Osteoblast (primary cell): ENCODE results near the gene CHD6. TPM values are rescaled to one million over a fixed set of nuclear protein-coding genes. Genes with fewer than 3 reads are reported as not detected.

Experiments used
- DNase-seq: peaks from one replicate; pipeline ENCODE4 v3.0.0; 2011; ENCODE audit warnings: low spot score, mixed read lengths; ENCODE audit not compliant: insufficient read length; ENCODE audit errors: missing footprints
- H2AFZ ChIP-seq: 2 replicates; pipeline ENCODE4 v1.6.0; 2011; ENCODE audit warnings: mild to moderate bottlenecking, low read length
- H3K27ac ChIP-seq: 2 replicates; pipeline ENCODE4 v1.5.1; 2011; ENCODE audit warnings: mild to moderate bottlenecking, low read depth, low read length, moderate library complexity
- H3K27me3 ChIP-seq: 2 replicates; pipeline ENCODE4 v1.6.0; 2012; ENCODE audit warnings: mild to moderate bottlenecking, control low read depth, inconsistent platforms, low read length, moderate library complexity; ENCODE audit not compliant: insufficient read depth
- H3K36me3 ChIP-seq: 2 replicates; pipeline ENCODE4 v1.5.1; 2011; ENCODE audit warnings: mild to moderate bottlenecking, low read length, control low read depth, moderate library complexity; ENCODE audit not compliant: insufficient read depth
- H3K4me1 ChIP-seq: 2 replicates; pipeline ENCODE4 v1.5.1; 2011; ENCODE audit warnings: mild to moderate bottlenecking, low read length, control low read depth, moderate library complexity; ENCODE audit not compliant: insufficient read depth
- H3K4me2 ChIP-seq: 2 replicates; pipeline ENCODE4 v1.6.0; 2011; ENCODE audit warnings: mild to moderate bottlenecking, low read length; ENCODE audit not compliant: insufficient read depth
- H3K4me3 ChIP-seq: fragments of 200-600 bp; sonication (generic); 3 replicates; pipeline ENCODE4 v1.5.1; 2012; ENCODE audit warnings: mild to moderate bottlenecking, low read length, inconsistent platforms; ENCODE audit not compliant: insufficient read depth
- H3K79me2 ChIP-seq: 2 replicates; pipeline ENCODE4 v1.6.0; 2012; ENCODE audit warnings: mild to moderate bottlenecking, low read length, control low read depth, inconsistent platforms; ENCODE audit not compliant: insufficient read depth
- H3K9me3 ChIP-seq: 2 replicates; pipeline ENCODE4 v1.5.1; 2011; ENCODE audit warnings: low read depth, low read length, control low read depth
- H4K20me1 ChIP-seq: 2 replicates; pipeline ENCODE4 v1.6.0; 2012; ENCODE audit warnings: mild to moderate bottlenecking, low read length, control low read depth; ENCODE audit not compliant: insufficient read depth
- total RNA-seq: library from RNA; depleted of rRNA; stranded (reverse); fragments of >200 nt; gene quantifications from 2 replicates; pipeline ENCODE4 v1.2.3, GENCODE V29; 2012
- TF ChIP-seq, protein P1 (sequence below): IDR thresholded peaks from 2 replicates; pipeline ENCODE4 v1.5.1; 2011; ENCODE audit warnings: mild to moderate bottlenecking, low read depth, low read length, moderate library complexity; ENCODE audit errors: extremely low read depth

Gene CHD6
- total RNA-seq, 1 donor: 32.2 TPM

DNA sequence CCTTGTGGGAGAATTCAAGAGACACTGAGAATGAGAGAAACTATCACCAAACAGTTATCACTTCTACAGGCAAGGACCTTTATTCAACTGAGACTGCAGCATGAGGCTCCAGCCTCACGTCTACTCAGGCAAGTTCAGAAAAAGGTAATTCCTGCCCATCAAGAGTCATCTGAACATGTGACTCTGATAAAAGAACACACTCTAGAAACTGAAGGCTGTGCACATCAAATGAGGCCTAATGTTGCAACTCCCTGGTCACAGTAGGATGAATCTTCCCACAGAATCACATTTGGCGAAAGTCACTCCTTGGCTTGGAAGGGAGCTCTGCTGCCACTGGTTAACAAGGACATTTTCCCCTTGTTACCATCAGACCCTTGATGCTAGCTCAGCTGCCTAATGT, 180.3 kb downstream of the CHD6 start:
- H3K4me1 ChIP-seq: no peaks in the 10 kb centered on the region
- no peak overlapping the region for H3K4me2 ChIP-seq
- H3K79me2 ChIP-seq: no peaks in the 10 kb centered on the region
- no peak for DNase-seq
- H3K36me3 ChIP-seq: peaks cover 26% of the 10 kb centered on the region
- H3K27me3 ChIP-seq: no peaks in the 10 kb centered on the region
- H3K27ac ChIP-seq: no peak overlapping the region
- H4K20me1 ChIP-seq: no peaks in the 10 kb centered on the region
- H2AFZ ChIP-seq: no peak overlapping the region
- TF ChIP-seq, protein P1, sequence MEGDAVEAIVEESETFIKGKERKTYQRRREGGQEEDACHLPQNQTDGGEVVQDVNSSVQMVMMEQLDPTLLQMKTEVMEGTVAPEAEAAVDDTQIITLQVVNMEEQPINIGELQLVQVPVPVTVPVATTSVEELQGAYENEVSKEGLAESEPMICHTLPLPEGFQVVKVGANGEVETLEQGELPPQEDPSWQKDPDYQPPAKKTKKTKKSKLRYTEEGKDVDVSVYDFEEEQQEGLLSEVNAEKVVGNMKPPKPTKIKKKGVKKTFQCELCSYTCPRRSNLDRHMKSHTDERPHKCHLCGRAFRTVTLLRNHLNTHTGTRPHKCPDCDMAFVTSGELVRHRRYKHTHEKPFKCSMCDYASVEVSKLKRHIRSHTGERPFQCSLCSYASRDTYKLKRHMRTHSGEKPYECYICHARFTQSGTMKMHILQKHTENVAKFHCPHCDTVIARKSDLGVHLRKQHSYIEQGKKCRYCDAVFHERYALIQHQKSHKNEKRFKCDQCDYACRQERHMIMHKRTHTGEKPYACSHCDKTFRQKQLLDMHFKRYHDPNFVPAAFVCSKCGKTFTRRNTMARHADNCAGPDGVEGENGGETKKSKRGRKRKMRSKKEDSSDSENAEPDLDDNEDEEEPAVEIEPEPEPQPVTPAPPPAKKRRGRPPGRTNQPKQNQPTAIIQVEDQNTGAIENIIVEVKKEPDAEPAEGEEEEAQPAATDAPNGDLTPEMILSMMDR: no peak
- H3K4me3 ChIP-seq: no peak overlapping the region
- no peaks in the 10 kb centered on the region for H3K9me3 ChIP-seq

DNA sequence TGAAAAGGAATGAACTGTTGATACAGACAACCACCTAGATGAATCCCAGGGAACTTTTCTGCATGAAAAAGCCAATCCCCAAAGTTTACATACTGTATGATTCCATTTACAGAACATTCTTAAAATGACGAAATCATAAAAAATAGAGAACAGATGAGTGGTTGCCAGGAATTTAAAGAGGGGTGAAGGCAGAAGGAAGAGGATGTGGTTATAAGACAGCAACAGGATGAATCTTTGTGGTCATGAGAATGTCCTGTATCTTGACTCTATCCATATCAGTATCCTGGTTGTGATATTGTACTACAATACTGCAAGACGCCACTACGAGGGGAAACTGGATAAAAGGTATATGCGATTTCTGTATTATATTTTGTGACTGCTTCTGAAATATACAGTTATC, 181.5 kb downstream of the CHD6 start:
- no peaks in the 10 kb centered on the region for H3K27me3 ChIP-seq
- no peak for DNase-seq
- no peaks in the 10 kb centered on the region for H4K20me1 ChIP-seq
- H3K4me2 ChIP-seq: no peak overlapping the region
- no peaks in the 10 kb centered on the region for H3K9me3 ChIP-seq
- no peaks in the 10 kb centered on the region for H3K4me1 ChIP-seq
- no peak overlapping the region for H3K4me3 ChIP-seq
- TF ChIP-seq, protein P1: no peak
- H3K79me2 ChIP-seq: no peaks in the 10 kb centered on the region
- peaks cover 23% of the 10 kb centered on the region for H3K36me3 ChIP-seq
- no peak overlapping the region for H2AFZ ChIP-seq
- no peak overlapping the region for H3K27ac ChIP-seq

DNA sequence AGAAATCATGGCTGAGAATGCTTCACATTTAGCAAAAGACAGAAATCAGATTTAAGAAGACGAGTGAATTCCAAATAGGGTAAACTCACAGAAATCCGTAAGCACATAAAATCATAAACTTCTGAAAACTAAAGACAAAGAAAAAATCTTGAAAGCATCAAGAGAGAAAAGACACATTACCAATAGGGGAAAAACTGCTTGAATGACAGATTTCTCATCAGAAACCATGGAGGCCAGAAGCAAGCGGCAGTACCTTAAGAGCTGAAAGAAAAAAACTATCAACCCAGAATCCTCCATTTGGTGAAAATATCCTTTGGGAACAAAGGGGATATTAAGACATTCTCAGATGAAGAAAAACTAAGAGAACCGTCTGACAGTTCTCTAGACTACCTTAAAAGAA, 185.0 kb downstream of the CHD6 start:
- no peaks in the 10 kb centered on the region for H4K20me1 ChIP-seq
- no peaks in the 10 kb centered on the region for H3K36me3 ChIP-seq
- TF ChIP-seq, protein P1: no peak

DNA sequence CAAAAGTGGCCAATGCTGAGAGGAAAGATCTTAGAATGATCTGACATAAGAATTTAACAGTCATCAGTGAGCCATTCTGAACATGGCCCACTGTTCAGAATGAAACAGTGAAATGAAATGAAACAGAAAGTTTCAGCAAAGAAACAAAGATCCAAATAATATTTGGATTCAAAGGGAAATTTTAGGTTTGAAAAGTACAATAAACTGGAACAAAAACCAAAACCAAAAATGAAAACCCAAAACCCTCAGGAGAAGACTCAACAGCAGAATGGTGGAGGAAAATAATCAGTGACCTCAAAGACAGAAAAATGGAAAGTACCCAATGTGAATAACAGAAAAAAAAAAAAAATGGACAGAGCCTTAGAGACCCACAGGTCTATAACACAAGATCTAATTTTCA, 185.4 kb downstream of the CHD6 start:
- no peak overlapping the region for H2AFZ ChIP-seq
- no peaks in the 10 kb centered on the region for H4K20me1 ChIP-seq
- peaks cover 2% of the 10 kb centered on the region for H3K36me3 ChIP-seq
- H3K79me2 ChIP-seq: no peaks in the 10 kb centered on the region
- H3K27me3 ChIP-seq: no peaks in the 10 kb centered on the region
- no peaks in the 10 kb centered on the region for H3K9me3 ChIP-seq
- no peak overlapping the region for H3K27ac ChIP-seq
- H3K4me3 ChIP-seq: no peak overlapping the region
- DNase-seq: no peak
- peaks cover 13% of the 10 kb centered on the region for H3K4me1 ChIP-seq
- H3K4me2 ChIP-seq: no peak overlapping the region
- TF ChIP-seq, protein P1: no peak

More for the DNA sequence above, 185.0 kb downstream of the CHD6 start:
- no peaks in the 10 kb centered on the region for H3K79me2 ChIP-seq
- H3K4me2 ChIP-seq: no peak overlapping the region
- no peak for DNase-seq
- no peaks in the 10 kb centered on the region for H3K27me3 ChIP-seq
- peaks cover 11% of the 10 kb centered on the region for H3K4me1 ChIP-seq
- no peak overlapping the region for H3K27ac ChIP-seq
- no peak overlapping the region for H3K4me3 ChIP-seq
- no peaks in the 10 kb centered on the region for H3K9me3 ChIP-seq
- no peak overlapping the region for H2AFZ ChIP-seq
